IMR-90 (cell line): ENCODE results near the gene GREB1L.

Source experiments
- CEBPB ChIP-seq: IDR thresholded peaks from 2 replicates; pipeline ENCODE4 v1.6.1; 2012; ENCODE audit warnings: low read depth, low read length, improper control_type of control experiment
- CHD1 ChIP-seq: IDR thresholded peaks from 2 replicates; pipeline ENCODE4 v1.6.1; 2012; ENCODE audit warnings: low read depth, low read length, improper control_type of control experiment
- CTCF ChIP-seq: conservative IDR thresholded peaks from 2 replicates; pipeline ENCODE4 v1.5.1; 2012; ENCODE audit warnings: mild to moderate bottlenecking, low read depth, low read length, improper control_type of control experiment
- FOS ChIP-seq: fragments of 150-350 bp; IDR thresholded peaks from 2 replicates; pipeline ENCODE4 v1.6.1; 2016; ENCODE audit warnings: low read depth, low read length
- MAZ ChIP-seq: IDR thresholded peaks from 2 replicates; pipeline ENCODE4 v1.6.1; 2012; ENCODE audit warnings: low read depth, mild to moderate bottlenecking, low read length, improper control_type of control experiment, moderate library complexity, borderline replicate concordance
- MXI1 ChIP-seq: IDR thresholded peaks from 2 replicates; pipeline ENCODE4 v1.6.1; 2012; ENCODE audit warnings: low read depth, mild to moderate bottlenecking, low read length, moderate library complexity, borderline replicate concordance
- NFE2L2 ChIP-seq: fragments of 150-350 bp; IDR thresholded peaks from 2 replicates; pipeline ENCODE4 v1.6.1; 2016; ENCODE audit warnings: low read depth, mild to moderate bottlenecking, low read length
- POLR2A ChIP-seq: IDR thresholded peaks from 2 replicates; pipeline ENCODE4 v1.6.1; 2012; ENCODE audit warnings: mild to moderate bottlenecking, low read depth, low read length
- RAD21 ChIP-seq: IDR thresholded peaks from 2 replicates; pipeline ENCODE4 v1.6.1; 2012; ENCODE audit warnings: low read length, improper control_type of control experiment
- RCOR1 ChIP-seq: IDR thresholded peaks from 2 replicates; pipeline ENCODE4 v1.6.1; 2012; ENCODE audit warnings: mild to moderate bottlenecking, low read length, improper control_type of control experiment; ENCODE audit not compliant: insufficient replicate concordance
- RFX5 ChIP-seq: IDR thresholded peaks from 2 replicates; pipeline ENCODE4 v1.8.0; 2012; ENCODE audit warnings: low read depth, mild to moderate bottlenecking, low read length, moderate library complexity
- SMC3 ChIP-seq: fragments of 150-350 bp; IDR thresholded peaks from 2 replicates; pipeline ENCODE4 v1.6.1; 2016; ENCODE audit warnings: low read depth, mild to moderate bottlenecking, antibody characterized with exemption, low read length, moderate library complexity
- USF2 ChIP-seq: fragments of 150-350 bp; IDR thresholded peaks from 2 replicates; pipeline ENCODE4 v1.6.1; 2017; ENCODE audit warnings: mild to moderate bottlenecking, antibody characterized with exemption, low read length, low read depth
- TF ChIP-seq, protein P1 (sequence below): fragments of 150-350 bp; IDR thresholded peaks from 2 replicates; pipeline ENCODE4 v1.6.1; 2016; ENCODE audit warnings: low read depth, mild to moderate bottlenecking, low read length, moderate library complexity, borderline replicate concordance

- TF ChIP-seq CTCF (no peak), RAD21 (no peak), CHD1 (no peak), NFE2L2 (no peak), SMC3 (no peak), RFX5 (no peak), POLR2A (no peak), MXI1 (no peak), FOS (no peak), CEBPB (no peak), USF2 (no peak), MAZ (no peak), RCOR1 (no peak)
- TF ChIP-seq, protein P1, sequence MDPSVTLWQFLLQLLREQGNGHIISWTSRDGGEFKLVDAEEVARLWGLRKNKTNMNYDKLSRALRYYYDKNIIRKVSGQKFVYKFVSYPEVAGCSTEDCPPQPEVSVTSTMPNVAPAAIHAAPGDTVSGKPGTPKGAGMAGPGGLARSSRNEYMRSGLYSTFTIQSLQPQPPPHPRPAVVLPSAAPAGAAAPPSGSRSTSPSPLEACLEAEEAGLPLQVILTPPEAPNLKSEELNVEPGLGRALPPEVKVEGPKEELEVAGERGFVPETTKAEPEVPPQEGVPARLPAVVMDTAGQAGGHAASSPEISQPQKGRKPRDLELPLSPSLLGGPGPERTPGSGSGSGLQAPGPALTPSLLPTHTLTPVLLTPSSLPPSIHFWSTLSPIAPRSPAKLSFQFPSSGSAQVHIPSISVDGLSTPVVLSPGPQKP: no peak
Observed at GRCh38 chr18:21306368-21306767, 64.3 kb downstream of the GREB1L start.
